Activated CD8-positive, alpha-beta memory T cell treated with anti-CD3 and anti-CD28 coated beads for 4 hours (primary cell): ENCODE results near the gene DIDO1.

Source experiments
- DNase-seq, 2 donors: peaks; one replicate each; pipeline ENCODE4 v3.0.0-alpha.2; 2020; ENCODE audit warnings: low read depth in 2 of 2

The DIDO1 gene

DNA sequence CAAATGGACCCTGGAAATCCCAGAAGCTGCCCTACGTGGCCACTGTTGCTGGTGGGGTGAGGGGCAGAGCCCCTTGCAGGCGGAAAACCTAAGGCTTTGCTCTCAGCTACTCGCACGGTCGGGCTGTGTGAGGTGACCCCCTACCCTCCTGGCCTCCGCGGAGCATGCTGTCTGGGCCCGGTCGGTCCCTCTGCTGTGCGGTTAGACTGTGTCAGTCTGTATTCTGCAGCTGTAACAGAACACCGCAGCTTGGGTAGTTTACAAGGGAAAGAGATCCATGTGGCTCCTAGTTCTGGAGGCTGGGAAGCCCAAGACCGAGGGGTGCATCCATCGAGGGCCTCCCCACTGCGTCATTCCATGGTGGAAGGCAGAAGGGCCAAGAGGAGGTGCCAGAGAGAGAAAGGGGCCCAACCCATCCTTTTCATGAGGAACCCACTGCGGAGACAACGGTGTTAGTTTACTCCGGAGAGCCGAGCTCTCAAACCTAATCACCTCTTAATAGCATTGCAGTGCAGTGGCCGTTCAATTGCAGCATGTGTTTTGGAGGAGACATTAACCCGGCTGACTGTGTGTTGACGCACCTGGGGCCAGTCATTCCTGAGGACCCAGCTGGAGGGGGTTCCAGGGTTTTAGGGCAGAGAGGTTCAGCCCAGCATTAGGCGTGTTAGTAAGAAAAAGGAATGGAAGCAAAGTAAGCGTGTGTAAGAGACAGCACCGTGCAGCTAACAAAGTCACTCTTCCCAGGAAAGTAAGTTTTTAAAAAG, 91.2 kb downstream of the DIDO1 start:
- no peak for DNase-seq

DNA sequence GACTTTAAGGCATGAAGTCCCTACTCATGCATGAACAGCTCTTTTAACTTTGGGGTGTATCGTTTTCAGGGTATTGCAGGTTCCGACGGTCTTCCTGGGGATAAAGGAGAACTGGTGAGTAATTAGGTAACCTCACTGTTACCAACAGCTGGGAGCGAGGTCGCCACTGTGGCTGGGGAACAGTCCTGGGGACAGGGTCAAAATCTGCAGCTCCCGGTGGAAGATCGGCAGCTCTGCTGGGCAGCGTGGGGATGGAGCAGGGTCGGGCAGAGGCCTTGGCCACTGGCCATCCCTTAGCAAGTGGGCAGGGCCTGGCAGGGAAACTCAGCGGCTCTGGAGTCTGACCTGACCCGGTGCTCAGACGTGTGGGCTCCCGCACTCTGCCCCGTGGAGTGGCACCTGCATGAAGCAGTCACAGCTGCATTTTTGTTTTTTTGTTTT, 93.3 kb downstream of the DIDO1 start:
- DNase-seq, result no peak

DNA sequence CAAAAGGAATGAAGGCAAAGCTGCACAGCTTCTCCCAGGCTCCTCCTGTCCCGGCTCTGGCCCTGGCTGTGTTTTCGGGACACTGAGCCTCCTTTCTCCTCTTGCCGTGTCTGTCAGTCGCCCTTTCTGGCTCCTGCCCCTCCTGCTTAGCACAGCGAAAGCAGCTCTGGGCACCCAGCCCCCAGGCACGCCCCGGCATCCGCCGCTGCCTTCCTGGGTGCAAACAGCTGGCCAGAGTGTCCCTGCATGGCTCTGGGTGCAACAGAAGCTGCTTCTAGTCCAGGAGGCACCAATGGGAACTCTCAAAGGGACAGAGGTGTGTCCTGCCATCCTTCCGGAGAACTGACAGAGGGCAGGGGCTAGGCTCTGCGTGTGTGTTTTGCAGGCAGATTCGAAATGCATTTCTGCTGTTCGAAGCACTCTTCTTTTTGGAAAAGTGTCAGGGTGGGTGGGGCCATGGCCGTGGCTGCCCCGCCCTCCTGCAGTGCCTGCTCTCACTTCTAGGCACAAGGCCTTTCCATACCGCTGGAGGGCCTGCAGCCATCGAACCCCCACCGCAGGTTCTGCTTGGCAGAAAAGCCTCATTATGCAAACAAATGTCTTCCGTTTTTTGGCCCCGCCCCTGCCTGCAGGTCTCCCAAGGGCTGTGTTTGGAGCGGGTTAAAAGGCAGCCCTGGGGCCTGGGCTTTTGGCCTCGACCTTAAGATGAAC, 93.9 kb downstream of the DIDO1 start:
- no peak for DNase-seq

- DNase-seq, result no peak
Measured at GRCh38 chr20:62831854-62832211, 94.5 kb downstream of the DIDO1 start.

- DNase-seq, result no peak
Measured at GRCh38 chr20:62831361-62831788, 94.9 kb downstream of the DIDO1 start.

GRCh38 chr20:62830821-62831220, 95.5 kb downstream of the DIDO1 start:
- no peak for DNase-seq

DNA sequence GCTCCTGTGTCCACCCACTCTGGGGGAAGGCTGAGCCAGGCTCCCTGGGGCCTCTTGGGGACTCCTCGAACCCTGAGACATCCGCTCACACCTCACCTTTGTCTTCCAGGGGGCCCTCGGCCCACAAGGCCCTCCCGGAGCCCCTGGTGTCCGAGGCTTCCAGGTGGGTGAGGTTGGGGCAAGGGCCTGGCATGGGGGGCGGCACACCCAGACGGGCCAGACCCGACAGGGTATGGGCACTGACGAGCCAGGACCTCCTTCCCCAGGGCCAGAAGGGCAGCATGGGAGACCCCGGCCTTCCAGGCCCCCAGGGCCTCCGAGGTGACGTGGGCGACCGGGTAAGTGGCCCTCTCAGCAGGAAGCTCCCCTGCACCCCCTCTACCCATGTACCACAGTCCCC, 96.1 kb downstream of the DIDO1 start:
- DNase-seq, result no peak

GRCh38 chr20:62829231-62830230, 96.8 kb downstream of the DIDO1 start:
- DNase-seq, result no peak

- DNase-seq, result no peak
Measured at GRCh38 chr20:62828511-62829230, 97.6 kb downstream of the DIDO1 start.

DNA sequence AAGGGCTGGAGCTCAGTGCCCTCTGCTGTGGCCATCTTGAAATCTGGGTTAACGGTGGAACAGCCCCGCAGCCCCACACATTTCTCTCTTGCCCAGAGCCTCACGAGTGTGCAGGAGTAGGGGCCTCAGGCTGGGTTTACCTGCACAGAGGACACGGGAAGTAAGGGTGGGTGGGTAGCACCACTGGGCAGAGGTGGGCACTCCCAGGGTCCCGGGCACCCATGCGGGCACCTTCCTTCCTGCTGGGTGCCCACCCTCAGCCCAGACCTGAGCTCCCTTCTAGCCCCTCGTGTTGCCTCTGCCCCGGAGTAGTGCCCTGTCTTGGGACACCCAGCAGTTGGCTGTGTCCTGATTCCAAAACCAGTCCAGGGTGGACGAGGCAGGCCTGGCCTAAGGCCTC, 98.3 kb downstream of the DIDO1 start:
- no peak for DNase-seq
